WTC11 (cell line): Measurements from ENCODE around the gene OR9Q2. TPM values are rescaled to one million over a fixed set of nuclear protein-coding genes. Genes with fewer than 3 reads are reported as not detected.

Experiments used
- ATAC-seq: fragments of 200-7000 bp; cut with Tn5 transposase; 2 replicates; pipeline ENCODE4 v1.10.0; 2021; ENCODE audit warnings: mild to moderate bottlenecking, moderate library complexity
- CTCF ChIA-PET: fragments of 300-600 bp; sonication (Branson Sonifier 250); formaldehyde crosslinking; loops from one replicate; lab custom pipeline; 2021; ENCODE audit warnings: antibody characterized with exemption; lab: Charles Lee
- POLR2A ChIA-PET: fragments of 350-600 bp; sonication (Branson Sonifier 250); formaldehyde crosslinking; loops from one replicate; lab custom pipeline; 2021; ENCODE audit warnings: antibody characterized with exemption; lab: Charles Lee
- DNase-seq: peaks from one replicate; pipeline ENCODE4 v3.0.0; 2021; ENCODE audit warnings: low spot score
- H3K27ac Mint-ChIP-seq: 2 replicates; pipeline ENCODE4 v1.8.0; 2021; ENCODE audit warnings: mixed read lengths
- H3K27me3 Mint-ChIP-seq: 2 replicates; pipeline ENCODE4 v1.8.0; 2021; ENCODE audit warnings: low read depth, mild to moderate bottlenecking, moderate library complexity, mixed read lengths
- H3K36me3 Mint-ChIP-seq: 2 replicates; pipeline ENCODE4 v1.8.0; 2021; ENCODE audit warnings: mixed read lengths
- H3K4me1 Mint-ChIP-seq: 2 replicates; pipeline ENCODE4 v1.8.0; 2022; ENCODE audit warnings: mixed read lengths
- H3K4me3 Mint-ChIP-seq: 2 replicates; pipeline ENCODE4 v1.8.0; 2021; ENCODE audit warnings: mild to moderate bottlenecking, moderate library complexity, mixed read lengths
- H3K9me3 Mint-ChIP-seq: 2 replicates; pipeline ENCODE4 v1.8.0; 2021; ENCODE audit warnings: mixed read lengths
- CREB1 ChIP-seq: sonication (generic); formaldehyde crosslinking; IDR thresholded peaks from 2 replicates; pipeline ENCODE4 v1.8.0; 2023; ENCODE audit warnings: mild to moderate bottlenecking, missing genetic modification reagents
- FOXJ3 ChIP-seq: sonication (generic); formaldehyde crosslinking; IDR thresholded peaks from 2 replicates; pipeline ENCODE4 v1.9.0; 2021; ENCODE audit warnings: missing genetic modification reagents, mild to moderate bottlenecking, borderline replicate concordance
- GRHL2 ChIP-seq: fragments of 250-450 bp; sonication (Bioruptor Pico); IDR thresholded peaks from 2 replicates; pipeline ENCODE4 v1.8.0; 2022; ENCODE audit warnings: mild to moderate bottlenecking, moderate library complexity; ENCODE audit not compliant: insufficient replicate concordance, severe bottlenecking
- GTF2I ChIP-seq: fragments of 250-450 bp; sonication (Bioruptor Pico); conservative IDR thresholded peaks from 2 replicates; pipeline ENCODE4 v1.4.0; 2021; ENCODE audit warnings: mild to moderate bottlenecking
- IRF2 ChIP-seq: sonication (generic); formaldehyde crosslinking; IDR thresholded peaks from 2 replicates; pipeline ENCODE4 v1.8.0; 2022; ENCODE audit warnings: low read depth, missing genetic modification reagents, borderline replicate concordance
- MYBL2 ChIP-seq: sonication (generic); formaldehyde crosslinking; IDR thresholded peaks from 2 replicates; pipeline ENCODE4 v1.8.1; 2023; ENCODE audit warnings: mild to moderate bottlenecking, moderate library complexity, missing genetic modification reagents
- OVOL2 ChIP-seq: fragments of 250-450 bp; sonication (Bioruptor Pico); IDR thresholded peaks from 2 replicates; pipeline ENCODE4 v1.9.0; 2021; ENCODE audit warnings: mild to moderate bottlenecking, borderline replicate concordance
- PRDM15 ChIP-seq: sonication (generic); formaldehyde crosslinking; IDR thresholded peaks from 2 replicates; pipeline ENCODE4 v1.8.0; 2022; ENCODE audit warnings: missing genetic modification reagents
- PREB ChIP-seq: sonication (generic); formaldehyde crosslinking; IDR thresholded peaks from 2 replicates; pipeline ENCODE4 v1.8.1; 2022; ENCODE audit warnings: mild to moderate bottlenecking, missing genetic modification reagents, moderate library complexity, borderline replicate concordance
- TCF7 ChIP-seq: sonication (generic); formaldehyde crosslinking; IDR thresholded peaks from 2 replicates; pipeline ENCODE4 v1.8.0; 2022; ENCODE audit warnings: mild to moderate bottlenecking, low read depth, missing genetic modification reagents, moderate library complexity
- TP53 ChIP-seq: sonication (generic); formaldehyde crosslinking; IDR thresholded peaks from 2 replicates; pipeline ENCODE4 v1.8.1; 2023; ENCODE audit warnings: mild to moderate bottlenecking, missing genetic modification reagents
- ZBTB21 ChIP-seq: sonication (generic); formaldehyde crosslinking; IDR thresholded peaks from 2 replicates; pipeline ENCODE4 v1.8.1; 2023; ENCODE audit warnings: mild to moderate bottlenecking, missing genetic modification reagents, borderline replicate concordance
- ZNF121 ChIP-seq: sonication (generic); formaldehyde crosslinking; IDR thresholded peaks from 2 replicates; pipeline ENCODE4 v1.8.0; 2023; ENCODE audit warnings: missing genetic modification reagents
- ZNF423 ChIP-seq: fragments of 250-450 bp; sonication (Bioruptor Pico); IDR thresholded peaks from 2 replicates; pipeline ENCODE4 v2.1.2; 2022; ENCODE audit warnings: mild to moderate bottlenecking, moderate library complexity
- ZNF512 ChIP-seq: sonication (generic); formaldehyde crosslinking; IDR thresholded peaks from 2 replicates; pipeline ENCODE4 v1.8.1; 2022; ENCODE audit warnings: missing genetic modification reagents, borderline replicate concordance
- total RNA-seq: library from RNA; stranded (reverse); gene quantifications from 3 replicates; pipeline ENCODE4 v1.2.3, GENCODE V29; 2021
- TF ChIP-seq, protein P1 (sequence below): sonication (generic); formaldehyde crosslinking; IDR thresholded peaks from 2 replicates; pipeline ENCODE4 v1.8.1; 2023; ENCODE audit warnings: mild to moderate bottlenecking, missing genetic modification reagents
- TF ChIP-seq, protein P2 (sequence below): sonication (generic); formaldehyde crosslinking; IDR thresholded peaks from 2 replicates; pipeline ENCODE4 v1.8.1; 2023; ENCODE audit warnings: mild to moderate bottlenecking, missing genetic modification reagents, moderate library complexity
- TF ChIP-seq, protein P3 (sequence below): sonication (generic); formaldehyde crosslinking; IDR thresholded peaks from 2 replicates; pipeline ENCODE4 v1.8.0; 2022; ENCODE audit warnings: mild to moderate bottlenecking, missing genetic modification reagents
- TF ChIP-seq, protein P4 (sequence below): sonication (generic); formaldehyde crosslinking; IDR thresholded peaks from 2 replicates; pipeline ENCODE4 v1.8.1; 2022; ENCODE audit warnings: mild to moderate bottlenecking, moderate library complexity, missing genetic modification reagents
- TF ChIP-seq, protein P5 (sequence below): sonication (generic); formaldehyde crosslinking; IDR thresholded peaks from 2 replicates; pipeline ENCODE4 v1.8.1; 2022; ENCODE audit warnings: low read depth, mild to moderate bottlenecking, moderate library complexity, missing genetic modification reagents, borderline replicate concordance
- TF ChIP-seq, protein P6 (sequence below): sonication (generic); formaldehyde crosslinking; IDR thresholded peaks from 2 replicates; pipeline ENCODE4 v1.8.0; 2022; ENCODE audit warnings: mild to moderate bottlenecking, missing genetic modification reagents
- TF ChIP-seq, protein P7 (sequence below): fragments of 250-450 bp; sonication (Bioruptor Pico); IDR thresholded peaks from 2 replicates; pipeline ENCODE4 v1.8.0; 2021; ENCODE audit warnings: mild to moderate bottlenecking

OR9Q2 gene
- total RNA-seq, 1 experiment from 2014 or later = not detected

- Mint-ChIP-seq H3K27me3 (no peaks in the 10 kb centered on the region), H3K27ac (no peak overlapping the region), H3K9me3 (peaks cover 29% of the 10 kb centered on the region), H3K4me3 (no peak overlapping the region), H3K36me3 (peaks cover 9% of the 10 kb centered on the region; the same call in 1 of the 2 replicates), H3K4me1 (no peaks in the 10 kb centered on the region)
- ATAC-seq = no peak
- ChIA-PET CTCF (no interaction called here), POLR2A (no interaction called here)
- no peak for DNase-seq
- TF ChIP-seq TCF7 (CRISPR knock-in tag) = no peak
- TF ChIP-seq IRF2 (CRISPR knock-in tag) = no peak
- TF ChIP-seq, protein P1, sequence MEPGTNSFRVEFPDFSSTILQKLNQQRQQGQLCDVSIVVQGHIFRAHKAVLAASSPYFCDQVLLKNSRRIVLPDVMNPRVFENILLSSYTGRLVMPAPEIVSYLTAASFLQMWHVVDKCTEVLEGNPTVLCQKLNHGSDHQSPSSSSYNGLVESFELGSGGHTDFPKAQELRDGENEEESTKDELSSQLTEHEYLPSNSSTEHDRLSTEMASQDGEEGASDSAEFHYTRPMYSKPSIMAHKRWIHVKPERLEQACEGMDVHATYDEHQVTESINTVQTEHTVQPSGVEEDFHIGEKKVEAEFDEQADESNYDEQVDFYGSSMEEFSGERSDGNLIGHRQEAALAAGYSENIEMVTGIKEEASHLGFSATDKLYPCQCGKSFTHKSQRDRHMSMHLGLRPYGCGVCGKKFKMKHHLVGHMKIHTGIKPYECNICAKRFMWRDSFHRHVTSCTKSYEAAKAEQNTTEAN (CRISPR knock-in tag) = no peak
- TF ChIP-seq FOXJ3 (CRISPR knock-in tag) = no peak
- no peak for TF ChIP-seq CREB1 (CRISPR knock-in tag)
- no peak for TF ChIP-seq PRDM15 (CRISPR knock-in tag)
- TF ChIP-seq ZNF512 = no peak
- TF ChIP-seq, protein P2, sequence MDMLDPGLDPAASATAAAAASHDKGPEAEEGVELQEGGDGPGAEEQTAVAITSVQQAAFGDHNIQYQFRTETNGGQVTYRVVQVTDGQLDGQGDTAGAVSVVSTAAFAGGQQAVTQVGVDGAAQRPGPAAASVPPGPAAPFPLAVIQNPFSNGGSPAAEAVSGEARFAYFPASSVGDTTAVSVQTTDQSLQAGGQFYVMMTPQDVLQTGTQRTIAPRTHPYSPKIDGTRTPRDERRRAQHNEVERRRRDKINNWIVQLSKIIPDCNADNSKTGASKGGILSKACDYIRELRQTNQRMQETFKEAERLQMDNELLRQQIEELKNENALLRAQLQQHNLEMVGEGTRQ = no peak
- no peak for TF ChIP-seq GRHL2 (CRISPR knock-in tag)
- TF ChIP-seq, protein P3, sequence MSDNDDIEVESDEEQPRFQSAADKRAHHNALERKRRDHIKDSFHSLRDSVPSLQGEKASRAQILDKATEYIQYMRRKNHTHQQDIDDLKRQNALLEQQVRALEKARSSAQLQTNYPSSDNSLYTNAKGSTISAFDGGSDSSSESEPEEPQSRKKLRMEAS (CRISPR knock-in tag) = no peak
- TF ChIP-seq TP53 (CRISPR knock-in tag) = no peak
- no peak for TF ChIP-seq GTF2I (CRISPR knock-in tag)
These were observed 4.5 kb downstream of the OR9Q2 start for GRCh38 chr11:58193391-58193790.

DNA sequence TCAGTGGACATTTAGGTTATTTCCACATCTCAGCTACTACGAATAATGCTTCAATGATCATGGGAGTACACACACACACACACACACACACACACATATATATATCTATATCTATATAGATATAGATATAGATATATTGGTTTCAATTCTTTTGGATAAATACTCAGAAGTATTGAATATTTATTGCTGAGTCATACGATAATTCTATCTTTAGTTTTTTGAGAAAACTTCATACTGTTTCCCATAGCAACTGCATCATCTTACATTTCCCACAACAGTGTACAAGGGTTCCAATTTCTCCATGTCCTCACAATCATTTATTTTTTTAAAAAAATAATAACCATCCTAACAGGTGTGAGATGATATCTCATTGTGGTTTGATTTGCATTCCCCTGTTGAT, 7.1 kb downstream of the OR9Q2 start:
- TF ChIP-seq, protein P4, sequence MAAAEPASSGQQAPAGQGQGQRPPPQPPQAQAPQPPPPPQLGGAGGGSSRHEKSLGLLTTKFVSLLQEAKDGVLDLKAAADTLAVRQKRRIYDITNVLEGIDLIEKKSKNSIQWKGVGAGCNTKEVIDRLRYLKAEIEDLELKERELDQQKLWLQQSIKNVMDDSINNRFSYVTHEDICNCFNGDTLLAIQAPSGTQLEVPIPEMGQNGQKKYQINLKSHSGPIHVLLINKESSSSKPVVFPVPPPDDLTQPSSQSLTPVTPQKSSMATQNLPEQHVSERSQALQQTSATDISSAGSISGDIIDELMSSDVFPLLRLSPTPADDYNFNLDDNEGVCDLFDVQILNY (CRISPR knock-in tag) = no peak
- TF ChIP-seq OVOL2 (CRISPR knock-in tag) (no peak), ZNF423 (no peak), ZBTB21 (CRISPR knock-in tag) (no peak), PREB (CRISPR knock-in tag) (no peak), ZNF121 (no peak), IRF2 (CRISPR knock-in tag) (no peak), MYBL2 (no peak)
- TF ChIP-seq, protein P5, sequence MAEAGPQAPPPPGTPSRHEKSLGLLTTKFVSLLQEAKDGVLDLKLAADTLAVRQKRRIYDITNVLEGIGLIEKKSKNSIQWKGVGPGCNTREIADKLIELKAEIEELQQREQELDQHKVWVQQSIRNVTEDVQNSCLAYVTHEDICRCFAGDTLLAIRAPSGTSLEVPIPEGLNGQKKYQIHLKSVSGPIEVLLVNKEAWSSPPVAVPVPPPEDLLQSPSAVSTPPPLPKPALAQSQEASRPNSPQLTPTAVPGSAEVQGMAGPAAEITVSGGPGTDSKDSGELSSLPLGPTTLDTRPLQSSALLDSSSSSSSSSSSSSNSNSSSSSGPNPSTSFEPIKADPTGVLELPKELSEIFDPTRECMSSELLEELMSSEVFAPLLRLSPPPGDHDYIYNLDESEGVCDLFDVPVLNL (CRISPR knock-in tag) = no peak
- TF ChIP-seq, protein P6, sequence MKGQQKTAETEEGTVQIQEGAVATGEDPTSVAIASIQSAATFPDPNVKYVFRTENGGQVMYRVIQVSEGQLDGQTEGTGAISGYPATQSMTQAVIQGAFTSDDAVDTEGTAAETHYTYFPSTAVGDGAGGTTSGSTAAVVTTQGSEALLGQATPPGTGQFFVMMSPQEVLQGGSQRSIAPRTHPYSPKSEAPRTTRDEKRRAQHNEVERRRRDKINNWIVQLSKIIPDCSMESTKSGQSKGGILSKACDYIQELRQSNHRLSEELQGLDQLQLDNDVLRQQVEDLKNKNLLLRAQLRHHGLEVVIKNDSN (CRISPR knock-in tag) = no peak
- TF ChIP-seq, protein P7, sequence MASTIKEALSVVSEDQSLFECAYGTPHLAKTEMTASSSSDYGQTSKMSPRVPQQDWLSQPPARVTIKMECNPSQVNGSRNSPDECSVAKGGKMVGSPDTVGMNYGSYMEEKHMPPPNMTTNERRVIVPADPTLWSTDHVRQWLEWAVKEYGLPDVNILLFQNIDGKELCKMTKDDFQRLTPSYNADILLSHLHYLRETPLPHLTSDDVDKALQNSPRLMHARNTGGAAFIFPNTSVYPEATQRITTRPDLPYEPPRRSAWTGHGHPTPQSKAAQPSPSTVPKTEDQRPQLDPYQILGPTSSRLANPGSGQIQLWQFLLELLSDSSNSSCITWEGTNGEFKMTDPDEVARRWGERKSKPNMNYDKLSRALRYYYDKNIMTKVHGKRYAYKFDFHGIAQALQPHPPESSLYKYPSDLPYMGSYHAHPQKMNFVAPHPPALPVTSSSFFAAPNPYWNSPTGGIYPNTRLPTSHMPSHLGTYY (CRISPR knock-in tag) = no peak
- H3K4me1 Mint-ChIP-seq = no peaks in the 10 kb centered on the region
- peaks cover 49% of the 10 kb centered on the region for H3K9me3 Mint-ChIP-seq
- no peak overlapping the region for H3K27ac Mint-ChIP-seq
- no peak overlapping the region for H3K4me3 Mint-ChIP-seq
- ATAC-seq = no peak
- DNase-seq = no peak
- H3K27me3 Mint-ChIP-seq = no peaks in the 10 kb centered on the region
- ChIA-PET CTCF (no interaction called here), POLR2A (no interaction called here)
- peaks cover 9% of the 10 kb centered on the region; the same call in 1 of the 2 replicates for H3K36me3 Mint-ChIP-seq
